Germinal center (tissue), 1 donor: Measurements from ENCODE around the gene SOX30.
A peak's percentile ranks its signal among the peaks of the same experiment; 100 is the strongest.

Experiments used
- DNase-seq: peaks from one replicate; pipeline ENCODE4 v3.0.0; 2012; ENCODE audit warnings: mixed read lengths, low spot score

Gene SOX30

DNA sequence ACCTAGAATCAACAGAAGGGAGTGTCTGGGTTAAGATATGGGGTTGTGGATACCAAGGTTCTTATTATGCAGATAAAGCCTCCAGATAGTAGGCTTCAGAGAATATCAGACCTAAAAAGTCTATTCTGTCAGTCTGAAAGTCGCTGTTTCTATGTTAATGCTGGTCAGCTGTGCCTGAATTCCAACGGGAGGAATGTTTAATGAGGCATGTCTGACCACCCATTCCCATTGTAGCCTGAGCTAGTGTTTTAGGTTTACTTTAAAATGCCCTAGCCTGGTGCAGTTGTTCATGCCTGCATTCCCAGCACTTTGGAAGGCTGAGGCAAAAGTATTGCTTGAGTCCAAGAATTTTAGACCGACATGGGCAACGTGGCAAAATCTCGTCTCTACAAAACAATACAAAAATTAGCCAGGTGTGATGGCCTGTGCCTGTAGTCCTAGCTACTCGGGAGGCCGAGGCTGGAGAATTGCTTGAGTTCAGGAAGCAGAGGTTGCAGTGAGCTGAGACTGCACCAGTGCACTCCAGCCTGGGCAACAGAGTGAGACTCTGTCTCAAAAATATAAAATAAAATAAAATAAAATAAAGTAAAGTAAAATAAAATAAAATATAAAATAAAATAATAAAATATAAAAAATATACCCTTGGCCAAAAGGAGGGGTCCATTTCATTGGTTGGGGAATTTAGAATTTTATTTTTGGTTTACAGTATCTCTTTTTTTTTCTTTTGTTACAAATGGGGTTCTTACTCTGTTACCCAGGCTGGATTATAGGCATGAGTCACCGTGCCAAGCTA is 7.8 kb upstream of the SOX30 start:
- no peak for DNase-seq

DNA sequence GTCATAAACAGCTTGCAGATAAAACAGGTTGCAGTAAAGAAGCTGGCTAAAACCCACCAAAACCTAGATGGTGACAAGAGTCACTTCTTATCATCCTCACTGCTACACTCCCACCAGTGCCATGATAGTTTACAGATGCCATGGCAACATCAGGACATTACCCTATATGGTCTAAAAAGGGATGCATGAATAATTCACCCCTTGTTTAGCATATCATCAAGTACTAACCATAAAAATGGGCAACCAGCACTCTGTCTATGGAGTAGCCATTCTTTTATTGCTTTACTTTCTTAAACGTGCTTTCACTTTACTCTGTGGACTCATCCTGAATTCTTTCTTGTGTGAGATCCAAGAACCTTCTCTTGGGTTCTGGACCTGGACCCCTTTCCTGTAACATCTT is 6.7 kb upstream of the SOX30 start:
- DNase-seq = no peak

DNA sequence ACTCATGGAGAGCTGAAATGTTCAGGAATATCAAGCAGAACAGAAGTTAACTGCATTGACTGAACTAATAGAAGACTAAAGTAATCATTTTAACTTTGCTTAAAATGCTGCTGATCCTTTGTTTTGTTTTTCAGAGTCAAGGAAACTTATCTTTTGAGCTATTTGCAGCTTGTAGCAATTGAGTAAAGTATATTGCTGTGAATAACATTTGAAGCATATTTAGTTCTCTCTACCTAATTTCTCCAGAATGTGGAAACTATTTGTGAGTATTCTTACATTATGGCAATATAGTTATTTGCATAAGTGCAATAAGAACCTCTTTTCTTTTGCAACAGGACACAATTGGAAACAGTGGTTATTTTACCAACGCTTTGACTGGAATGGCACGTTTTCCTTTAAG is 5.3 kb upstream of the SOX30 start:
- no peak for DNase-seq

DNA sequence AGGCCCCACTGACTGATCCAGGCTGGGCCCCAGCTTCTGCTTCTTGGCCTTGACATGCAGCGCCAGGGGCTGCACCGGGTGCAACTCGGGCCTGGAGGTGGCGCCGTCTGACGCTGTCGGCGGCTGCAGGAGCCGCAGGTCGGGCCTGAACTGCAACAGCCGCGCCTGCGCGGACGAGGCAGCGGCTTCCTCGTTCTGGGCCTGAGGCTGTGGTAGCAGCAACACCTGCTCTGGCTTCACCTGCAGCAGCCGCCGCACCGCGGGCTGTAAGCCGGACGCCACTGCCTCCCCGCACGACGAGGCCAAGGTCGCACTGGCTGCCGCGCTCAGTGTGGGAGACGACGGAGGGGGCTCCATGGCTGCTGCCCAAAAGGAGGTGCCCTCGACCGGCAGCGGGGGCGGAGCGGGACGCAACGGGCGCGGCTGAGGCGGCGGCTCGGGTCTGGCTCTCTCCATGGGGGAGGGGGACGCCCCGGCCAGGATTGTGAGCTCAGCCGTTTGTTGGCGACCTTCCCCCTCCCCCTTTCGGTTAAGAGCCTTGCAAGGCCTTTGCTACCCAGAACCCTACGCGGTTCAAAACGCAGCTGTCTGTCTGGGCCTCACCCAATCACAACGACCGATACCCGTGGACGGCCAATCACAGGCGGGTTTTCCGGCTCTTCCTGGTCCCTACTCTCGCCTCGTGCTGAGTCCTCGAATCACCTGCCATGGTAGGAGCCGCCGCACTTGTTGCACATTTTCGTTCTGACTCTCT is 438 bp downstream of the SOX30 start:
- DNase-seq = peak; percentile 85

DNA sequence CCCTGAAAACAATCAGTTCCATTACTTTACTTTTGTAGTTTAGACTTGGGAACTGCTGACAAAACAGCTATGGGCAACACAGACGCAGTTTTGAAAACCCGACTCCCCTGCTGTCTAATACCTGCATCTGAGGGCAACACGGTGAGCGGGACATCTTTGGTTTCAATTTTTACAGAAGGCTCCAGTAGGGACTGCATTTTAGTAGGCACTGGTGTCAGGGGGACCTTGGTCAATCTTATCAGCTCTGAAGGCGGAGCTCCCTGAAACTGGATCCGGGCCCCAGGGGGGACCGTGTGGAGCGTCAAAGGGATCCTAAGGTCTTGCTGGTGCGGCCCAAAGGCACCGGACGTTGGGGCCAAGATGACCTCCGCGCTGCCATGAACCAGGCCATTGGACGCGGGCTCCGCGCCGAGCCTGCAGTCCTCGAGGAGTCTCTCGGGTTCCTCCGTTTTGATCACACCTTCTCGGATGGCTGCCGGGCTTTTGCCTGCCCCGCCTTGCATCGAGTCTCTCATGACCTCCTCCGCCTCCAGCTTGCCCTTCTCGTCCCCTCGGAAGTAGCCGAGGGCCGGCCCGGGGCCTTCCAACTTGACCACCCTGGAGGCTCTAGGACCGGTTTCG is 1.1 kb downstream of the SOX30 start:
- DNase-seq = no peak

DNA sequence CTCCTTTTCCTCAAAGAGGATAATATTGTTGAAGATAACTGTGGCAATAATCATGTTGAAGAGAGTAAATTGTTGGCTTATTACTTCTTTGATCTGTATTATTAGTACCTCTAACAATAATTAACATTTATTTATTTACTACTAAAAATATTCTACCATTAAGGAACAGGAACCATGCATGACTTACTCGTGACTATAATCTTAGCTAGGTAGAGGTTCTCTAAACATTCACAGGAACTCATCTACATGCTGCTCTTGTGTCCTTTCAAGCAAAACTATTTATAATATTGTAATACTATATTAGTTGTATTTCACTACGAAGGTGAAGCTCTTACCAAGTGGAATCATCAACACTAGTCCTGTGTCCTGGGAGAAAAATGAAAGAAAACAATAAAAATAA is 3.1 kb downstream of the SOX30 start:
- DNase-seq = no peak

DNA sequence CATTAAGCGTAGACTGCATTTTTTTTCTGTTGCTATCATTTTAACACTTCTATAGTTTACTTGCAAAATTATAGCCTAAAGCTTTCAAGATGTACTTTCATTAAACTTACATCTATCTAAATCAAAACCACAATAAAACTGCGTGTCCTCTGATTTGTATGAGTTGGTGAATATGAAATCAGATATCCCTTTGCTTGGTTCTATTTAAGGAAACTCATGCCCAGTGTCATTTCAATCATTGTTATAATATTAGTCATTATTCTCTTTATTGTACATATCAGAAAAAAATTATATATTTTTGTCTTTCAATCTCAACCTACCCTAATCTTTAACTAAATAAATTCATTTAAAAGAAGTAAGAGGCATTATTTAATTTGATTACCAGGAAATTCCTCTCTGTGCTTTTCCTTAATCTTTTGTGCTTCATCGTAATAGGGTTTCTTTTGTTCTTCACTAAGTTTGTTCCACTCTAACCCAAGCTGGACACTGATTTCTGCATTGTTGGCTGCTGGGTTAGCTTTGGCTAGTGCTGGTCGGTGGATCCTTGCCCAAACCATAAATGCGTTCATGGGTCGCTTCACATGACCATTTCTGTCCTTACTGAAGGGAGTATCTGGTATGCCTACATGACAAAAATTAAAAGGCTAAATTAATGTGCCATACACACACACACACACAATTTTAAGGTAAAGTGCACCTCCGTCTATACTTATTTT is 3.8 kb downstream of the SOX30 start:
- DNase-seq = no peak

DNA sequence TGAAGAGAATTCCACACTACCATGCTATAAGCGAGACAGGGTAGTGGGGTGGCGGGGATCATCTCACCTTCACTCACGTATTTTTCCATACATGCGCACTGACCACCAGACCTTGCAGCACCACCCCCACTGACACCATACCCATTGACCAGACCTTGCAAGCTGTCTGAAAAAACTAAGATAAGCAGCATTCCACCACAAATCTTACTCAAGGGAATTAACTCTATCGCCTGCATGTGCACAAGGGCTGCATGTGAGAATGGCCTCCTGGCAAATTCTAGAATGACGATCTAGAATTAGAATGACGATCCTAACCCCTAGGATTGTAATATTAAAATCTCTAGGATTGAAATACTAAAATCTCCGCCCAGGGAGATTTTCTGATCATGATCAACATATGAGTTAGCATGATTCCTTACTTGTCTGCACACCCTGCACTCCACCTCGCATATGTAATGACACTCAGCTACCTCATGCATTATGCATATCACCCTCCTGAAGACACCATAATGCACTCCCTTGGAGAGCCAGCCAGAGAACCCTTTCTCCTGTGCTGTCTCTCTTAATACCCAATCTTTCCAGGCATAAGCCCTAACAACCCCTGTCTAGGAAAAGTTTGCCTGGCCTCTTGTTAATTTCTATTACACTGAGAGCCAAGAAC is 11.7 kb downstream of the SOX30 start:
- DNase-seq = no peak

DNA sequence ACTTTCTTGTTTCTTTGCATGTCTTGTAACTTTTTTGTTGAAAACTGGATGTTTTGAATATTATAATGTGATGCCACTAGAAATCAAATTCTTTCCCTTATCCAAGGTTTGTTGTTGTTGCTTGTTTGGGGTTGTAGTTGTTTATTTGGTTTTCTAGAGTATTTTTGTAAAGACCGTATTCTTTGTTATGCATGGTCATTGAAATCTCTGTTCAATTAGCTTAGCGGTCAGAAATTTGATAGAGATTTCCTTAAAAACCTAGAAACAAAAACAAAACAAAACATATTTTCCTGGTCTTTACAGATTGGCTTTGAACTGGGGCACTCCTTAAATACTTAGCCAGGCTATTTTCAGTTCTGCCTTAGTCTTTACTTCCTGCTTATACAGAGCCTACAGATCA is 21.9 kb downstream of the SOX30 start:
- no peak for DNase-seq

DNA sequence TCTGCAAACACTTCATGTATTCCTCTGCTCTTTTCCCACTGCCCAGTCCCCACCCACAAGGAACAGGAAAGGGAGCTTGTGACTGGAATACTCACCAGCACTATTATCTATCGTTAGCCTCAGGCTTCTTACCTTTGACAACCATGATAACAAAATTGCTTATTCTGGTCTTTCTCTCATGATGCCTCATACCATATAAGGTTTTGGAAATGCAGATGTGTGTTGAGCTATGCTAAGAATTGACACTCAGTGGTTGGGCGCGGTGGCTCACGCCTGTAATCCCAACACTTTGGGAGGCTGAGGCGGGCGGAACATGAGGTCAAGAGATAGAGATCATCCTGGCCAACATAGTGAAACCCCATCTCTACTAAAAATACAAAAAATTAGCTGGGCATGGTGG is 25.4 kb downstream of the SOX30 start:
- DNase-seq = no peak

DNA sequence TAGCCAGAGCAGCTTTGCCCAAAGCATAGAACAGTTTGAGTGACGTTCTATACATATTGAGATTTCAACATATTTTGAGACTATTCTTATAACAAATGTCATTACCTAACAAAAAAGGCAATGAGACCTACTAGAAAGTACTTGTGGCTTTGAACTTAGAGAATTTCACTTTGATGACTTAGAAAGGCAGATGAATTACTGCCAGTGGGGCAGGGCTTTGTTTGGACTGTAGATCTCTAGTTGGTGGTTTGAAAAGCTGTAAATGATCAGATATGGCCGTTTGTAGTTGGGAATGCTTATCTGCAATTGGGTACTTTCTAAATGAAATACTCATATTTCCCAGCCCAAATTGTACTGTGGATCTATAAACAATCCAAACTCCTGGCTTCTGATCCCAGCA is 28.1 kb downstream of the SOX30 start:
- no peak for DNase-seq

DNA sequence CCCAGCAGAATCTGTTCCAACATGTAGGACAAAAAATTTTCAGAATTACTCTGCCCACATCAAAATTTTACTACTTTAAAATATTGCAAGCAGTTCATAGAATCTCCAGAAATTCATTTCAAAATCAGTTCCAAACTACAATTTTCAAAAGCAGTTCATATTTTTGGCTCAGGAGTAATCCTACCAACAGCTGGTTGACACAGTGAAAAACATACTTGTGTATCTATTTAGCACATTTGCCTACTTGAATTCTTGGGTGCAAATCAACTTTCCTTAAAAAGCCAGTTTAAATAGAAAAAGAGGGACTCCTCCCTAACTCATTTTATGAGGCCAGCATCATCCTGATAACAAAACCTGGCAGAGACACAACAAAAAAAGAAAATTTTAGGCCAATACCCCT is 31.5 kb downstream of the SOX30 start:
- no peak for DNase-seq

DNA sequence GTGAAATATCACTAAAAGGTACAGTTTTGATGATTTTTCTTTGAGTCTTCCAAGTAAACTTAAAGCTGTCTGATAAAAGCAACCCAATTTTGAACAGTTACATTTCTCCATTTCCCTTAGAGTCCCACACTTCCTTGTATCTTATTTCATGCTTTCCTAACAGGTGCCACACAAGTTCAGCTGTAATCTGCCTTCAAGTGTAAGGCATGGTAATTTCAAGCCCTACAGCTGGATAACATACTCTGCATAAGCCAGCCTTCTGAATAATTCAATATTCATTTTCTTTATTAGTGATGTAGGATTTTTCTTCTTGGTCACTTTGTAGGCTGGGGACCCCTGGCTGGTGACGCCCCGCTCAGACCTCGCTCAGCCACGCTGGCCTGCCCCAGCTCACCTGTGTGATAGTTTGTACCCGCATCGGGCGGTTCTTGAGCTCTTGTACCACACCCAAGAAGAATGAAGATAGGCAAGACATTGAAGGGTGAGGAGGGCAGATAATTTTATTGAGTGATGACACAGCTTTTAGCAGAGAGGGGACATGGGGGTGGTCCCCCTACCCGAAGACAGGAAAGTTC is 34.0 kb downstream of the SOX30 start:
- no peak for DNase-seq

DNA sequence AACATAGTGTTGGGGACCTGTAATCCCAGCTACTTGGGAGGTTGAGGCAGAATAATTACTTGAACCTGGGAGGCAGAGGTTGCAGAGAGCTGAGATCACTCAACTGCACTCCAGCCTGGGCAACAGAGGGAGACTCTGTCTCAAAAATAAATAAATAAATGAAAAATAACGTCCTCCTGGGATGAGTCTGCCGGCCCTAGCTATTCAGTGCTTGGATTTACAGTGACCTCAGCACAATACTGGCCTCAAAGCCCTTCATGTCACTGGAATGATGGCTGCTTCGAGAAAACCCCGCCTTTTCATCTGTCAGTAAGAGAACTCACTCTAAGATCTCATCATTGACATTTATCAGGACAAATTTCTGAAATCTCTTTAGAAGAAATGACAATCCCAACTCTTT is 35.5 kb downstream of the SOX30 start:
- no peak for DNase-seq

DNA sequence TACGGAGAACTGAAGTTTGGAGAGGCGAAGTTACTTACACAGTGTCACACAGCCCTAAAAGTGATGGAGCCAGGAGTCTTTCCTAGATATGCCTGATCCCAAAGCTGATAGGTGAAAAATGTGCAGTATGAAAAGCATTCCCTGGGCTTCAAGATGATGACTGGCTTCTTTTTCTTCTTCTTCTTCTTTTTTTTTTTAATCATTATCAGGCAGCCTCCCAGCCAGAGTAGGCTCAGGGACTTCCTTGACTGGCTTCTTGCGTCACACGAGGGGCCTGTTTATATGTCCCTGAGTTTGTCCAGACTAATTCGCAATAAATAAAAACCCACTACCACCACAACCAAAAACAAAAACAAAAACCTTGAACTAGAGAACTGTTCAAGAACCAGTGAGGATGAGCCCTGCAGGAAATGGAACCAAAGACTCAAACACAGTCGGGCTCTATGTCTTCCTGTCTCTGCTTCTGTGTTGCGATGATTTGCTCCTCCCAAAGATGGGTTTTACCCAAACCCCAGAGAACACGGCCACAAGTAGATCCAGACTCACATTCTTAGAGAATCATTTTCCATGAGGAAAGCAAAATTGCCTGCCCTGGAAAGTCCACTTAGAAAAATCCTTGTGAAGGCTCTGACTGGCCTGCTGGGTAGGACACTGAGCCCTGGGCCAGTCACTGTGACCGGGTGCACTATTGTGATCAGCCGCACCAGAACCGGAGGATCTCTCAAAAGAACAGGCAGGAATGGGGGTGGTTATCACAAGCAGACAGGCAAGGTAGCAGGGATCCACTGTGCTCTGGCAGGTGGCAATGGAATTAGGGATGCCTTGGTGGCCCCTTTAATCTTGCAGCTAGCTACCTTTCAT is 38.6 kb downstream of the SOX30 start:
- no peak for DNase-seq

DNA sequence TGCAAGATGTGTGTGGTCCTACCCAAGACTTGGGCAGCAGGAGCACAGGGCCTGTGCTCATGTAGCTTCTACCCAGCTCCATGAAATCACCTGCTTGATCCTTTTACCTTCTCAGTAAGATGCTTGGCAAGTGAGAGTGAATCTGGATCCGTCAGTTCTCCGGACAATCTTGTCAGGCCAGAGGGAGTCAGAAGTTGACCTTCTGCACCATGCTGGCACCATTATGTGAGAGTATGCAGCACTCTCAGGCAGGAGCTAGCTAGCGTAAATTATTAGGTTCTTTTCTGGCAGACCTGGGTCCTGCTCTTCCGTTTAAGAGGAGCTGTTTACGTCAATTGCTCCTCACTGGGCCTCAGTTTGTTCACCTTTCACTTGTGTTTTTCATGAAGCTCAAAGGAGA is 39.7 kb downstream of the SOX30 start:
- no peak for DNase-seq

DNA sequence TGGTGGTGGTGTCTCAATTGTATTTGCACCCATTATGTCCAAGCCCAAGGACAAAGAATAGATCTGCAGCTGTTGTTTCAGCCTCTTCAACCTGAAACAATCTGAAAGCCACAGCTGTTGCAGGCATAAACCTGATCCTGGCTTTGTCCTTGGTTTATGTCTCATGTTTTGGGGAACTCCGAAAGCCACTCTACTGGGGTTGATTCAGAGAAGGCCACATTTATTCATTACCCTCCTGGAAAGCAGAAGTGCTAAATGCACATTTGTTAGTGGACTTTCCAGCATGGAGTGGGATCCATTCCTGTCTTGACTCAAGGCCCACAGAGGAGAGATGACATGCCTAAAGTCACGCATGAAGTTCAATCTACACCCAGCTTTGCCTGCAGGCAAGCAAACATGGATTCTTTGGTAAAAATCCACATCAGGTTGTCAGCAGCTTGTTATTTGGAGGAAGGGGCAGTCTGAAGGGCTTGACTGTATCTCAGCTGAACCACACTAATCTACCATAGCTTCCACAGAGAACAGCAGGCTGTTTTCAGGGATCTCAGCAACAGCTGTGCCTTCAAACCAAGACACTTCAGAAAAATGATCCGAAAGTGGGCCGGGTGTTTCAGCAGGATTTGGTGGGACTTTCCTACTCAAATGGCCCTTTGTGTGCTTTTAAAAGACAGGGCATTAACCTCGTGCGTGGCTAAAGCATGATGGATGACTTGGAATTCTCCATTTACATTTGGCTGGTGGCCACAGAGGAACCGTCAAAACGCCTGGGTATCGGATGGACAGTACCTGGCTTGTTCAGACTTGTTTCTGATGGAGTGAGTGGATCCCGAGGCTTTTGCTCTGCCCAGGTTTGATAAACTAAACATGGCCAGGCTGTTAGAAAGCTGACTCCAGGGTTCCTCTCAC is 40.4 kb downstream of the SOX30 start:
- DNase-seq = no peak

DNA sequence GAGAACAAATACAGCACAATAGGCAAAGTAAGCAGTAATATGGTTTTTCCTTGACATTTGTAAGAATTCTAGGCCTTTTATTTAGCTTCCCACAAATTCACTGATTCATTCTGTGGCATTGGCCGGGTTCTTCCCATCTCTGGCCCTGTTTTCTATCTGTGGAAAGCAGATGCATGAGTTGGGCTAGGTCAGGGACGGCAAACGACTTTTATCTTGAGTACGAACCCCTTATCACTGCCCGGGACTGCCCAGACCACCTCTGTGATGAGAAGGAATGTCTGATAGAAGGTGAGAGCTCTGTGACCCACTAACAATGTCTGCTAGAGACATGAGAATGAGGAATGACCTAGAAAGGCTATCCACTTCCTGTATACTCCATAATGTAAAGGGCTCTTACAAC is 41.2 kb downstream of the SOX30 start:
- no peak for DNase-seq

DNA sequence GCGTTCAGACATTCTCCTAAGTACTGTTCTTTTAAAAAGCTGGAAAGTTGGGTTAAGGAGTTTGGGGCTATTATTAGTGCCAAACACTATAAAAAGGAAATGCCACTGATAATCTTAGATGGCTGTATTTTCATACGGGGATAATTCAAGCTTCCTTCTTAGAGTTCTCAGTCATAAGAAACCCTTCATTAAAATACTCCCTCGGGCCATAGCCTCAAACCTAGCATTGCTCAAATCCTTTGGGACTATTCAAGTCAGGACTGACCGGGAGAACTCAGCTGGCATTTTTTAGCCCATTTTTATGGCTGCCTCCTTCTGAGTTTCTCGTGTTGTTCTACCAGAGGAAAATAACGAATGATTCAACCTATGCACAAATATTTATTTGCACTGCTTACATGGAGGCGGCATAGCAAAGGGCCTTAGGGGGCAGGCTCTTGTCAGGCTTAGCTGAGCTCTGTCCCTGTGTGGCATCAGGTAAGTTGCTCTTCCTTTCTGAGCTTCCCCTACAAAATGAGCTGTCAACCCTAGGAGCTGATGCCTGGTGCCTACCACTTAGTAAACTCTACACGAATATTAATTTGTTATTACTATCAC is 43.2 kb downstream of the SOX30 start:
- no peak for DNase-seq
